Measurements from ENCODE around the gene TNPO1.

GRCh38 chr5:72790186-72790585 is 26.3 kb upstream of the TNPO1 start:
- no peak for TF ChIP-seq REST (IDR thresholded peaks at IDR 0.05)
- TF ChIP-seq ESRRA (IDR thresholded peaks at IDR 0.05; ENCODE audit: borderline replicate concordance, low read length), result no peak
- TF ChIP-seq CTCF (IDR thresholded peaks at IDR 0.05), result no peak
- no peak for TF ChIP-seq KDM5A (IDR thresholded peaks at IDR 0.05)
- no peak for TF ChIP-seq MYC (IDR thresholded peaks at IDR 0.05; ENCODE audit: borderline replicate concordance, low read length)
- no peak for TF ChIP-seq POLR2A (IDR thresholded peaks at IDR 0.05; ENCODE audit: low read length)

Measured in A549 (cell line).